Heart right ventricle (tissue), 16 donors: ENCODE results near the gene IL20RA. TPM values are rescaled to one million over a fixed set of nuclear protein-coding genes. Genes with fewer than 3 reads are reported as not detected.

Experiments used
- ATAC-seq, 8 donors: fragments of 200-7000 bp; cut with Tn5 transposase; one replicate each; pipeline ENCODE4 v1.9.1; 2020; ENCODE audit warnings: mild to moderate bottlenecking in 8 of 8, moderate library complexity in 8 of 8, moderate number of reproducible peaks in 1 of 8
- DNase-seq, 2 donors: peaks; one replicate each; pipeline ENCODE4 v3.0.0-alpha.2; 2020
- H3K27ac ChIP-seq, 10 donors: fragments of 200-600 bp; sonication (generic) in 2 of 10; one replicate each; pipeline versions ENCODE4 v1.5.0 to v1.8.0; 2020 to 2022; ENCODE audit warnings: mild to moderate bottlenecking in 3 of 10
- H3K27me3 ChIP-seq, 7 donors: fragments of 200-600 bp; one replicate each; pipeline ENCODE4 v1.8.0; 2021 to 2022; ENCODE audit warnings: mild to moderate bottlenecking in 2 of 7
- H3K36me3 ChIP-seq, 9 donors: fragments of 200-600 bp; sonication (generic) in 1 of 9; one replicate each; pipeline versions ENCODE4 v1.5.0 to v1.8.0; 2020 to 2022; ENCODE audit warnings: mild to moderate bottlenecking in 2 of 9
- H3K4me1 ChIP-seq, 9 donors: fragments of 200-600 bp; sonication (generic) in 1 of 9; one replicate each; pipeline versions ENCODE4 v1.5.0 to v1.8.0; 2020 to 2022; ENCODE audit warnings: mild to moderate bottlenecking in 4 of 9
- H3K4me3 ChIP-seq, 10 donors: fragments of 200-600 bp; sonication (generic) in 2 of 10; one replicate each; pipeline versions ENCODE4 v1.5.0 to v1.8.0; 2020 to 2022; ENCODE audit warnings: mild to moderate bottlenecking in 7 of 10, moderate library complexity in 2 of 10
- H3K9me3 ChIP-seq, 11 donors: fragments of 200-600 bp in 10 of 11; sonication (generic) in 2 of 11; one replicate each; pipeline versions ENCODE4 v1.5.0 to v1.8.0; 2013 to 2022; ENCODE audit warnings: mild to moderate bottlenecking in 2 of 11, control low read depth in 1 of 11, moderate library complexity in 1 of 11
- WGBS, 2 donors: extraction: QIAGEN DNeasy Blood & Tissue Kit; methylation state at CpG; one replicate each; pipeline ENCODE4 v1.1.7; 2013; ENCODE audit warnings: inconsistent platforms in 1 of 2; 5-methylcytosine and 5-hydroxymethylcytosine counted together
- intact Hi-C, 10 donors: fragments of 100-400 bp; cut with DNase I; formaldehyde crosslinking; loops; one replicate each; pipeline versions ENCODE4 v1.11.1 to v1.14.2; 2022
- polyA plus RNA-seq, 2 donors: library from polyadenylated mRNA; stranded (reverse); fragments of 200-250 nt; gene quantifications; one replicate each; pipeline ENCODE4 v1.2.3, GENCODE V29; 2013
- total RNA-seq, 10 donors: library from RNA; stranded (reverse); fragmentation: NEBNext Ultra II Directional in 3 of 10; extraction: Animal tissue kit (Norgen Biotek cat#: 25700) in 3 of 10; gene quantifications; one replicate each; pipeline versions ENCODE4 v1.2.1 to v1.2.4, GENCODE V29; 2021 to 2023
- TF ChIP-seq, protein P1 (sequence below), 9 donors: fragments of 200-600 bp; sonication (generic) in 2 of 9; IDR thresholded peaks; one replicate each; pipeline versions ENCODE4 v1.5.0 to v1.8.0; 2021 to 2022; ENCODE audit warnings: antibody characterized with exemption in 9 of 9, mild to moderate bottlenecking in 5 of 9, moderate library complexity in 1 of 9
- donor health status: Arrhythmogenic right ventricular cardiomyopathy.
- donor health status: ischemic (EF 13 %, LVEDD 7.1; RV severe dilation, severe dysfunction).
- donor health status: healthy with polysubstance abuse.
- donor health status: DM: no; HTN: yes; CAD: no.
- donor health status: DM: no; HTN: no; CAD: no.
- donor health status: ischemic (EF 25% LVEDD 6.9; RV normal size, moderate dysfunction).
- donor health status: ischemic (EF 25% LVEDD 5.7; RV mildly dilated, moderate dysfunction).
- donor health status: healthy.
- donor health status: DM: yes; HTN: yes; CAD: no.
- donor health status: Ischemic cardiomyopathy.
- donor health status: ischemic (EF 35%, LVEDD 5.7; RV mildly dilated, moderate dysfunction).
- donor health status: nonischemic (EF 11% LVEDD 7.7; RV severe dilation, severe dysfunction).
- donor health status: DM: yes; HTN: yes; CAD: no.
- donor health status: PGD.
- donor health status: ischemic (EF 29% LVEDD 5.4; RV normal size, mild dysfunction).
- donor health status: nonischemic (EF 23%, LVEDD 6.1; RV moderate dilation, normal function).

Gene IL20RA
- total and polyA plus RNA-seq, 12 donors, result 0.28 to 15.4 (median 2.1) TPM

DNA sequence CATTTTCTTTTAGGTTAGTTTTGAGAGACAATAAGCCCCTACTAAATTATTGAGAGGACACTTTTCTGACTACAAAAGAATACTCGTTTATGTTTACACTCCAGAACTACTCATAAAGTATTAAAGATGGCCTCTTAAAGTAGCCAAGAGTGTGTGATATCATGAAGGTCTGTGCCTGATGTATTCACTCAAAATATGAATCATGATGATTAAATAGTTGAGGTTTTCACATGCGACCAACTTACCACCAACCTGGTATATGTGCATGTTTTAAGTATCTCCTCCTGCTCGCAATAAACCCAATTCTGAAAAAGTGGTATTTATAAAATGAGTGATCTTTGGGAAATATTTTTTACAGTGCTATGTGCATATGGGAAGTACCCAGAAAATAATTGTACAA lies 43.9 kb downstream of the IL20RA start:
- no peak overlapping the region for H3K4me3 ChIP-seq
- no peaks in the 10 kb centered on the region for H3K36me3 ChIP-seq
- H3K27ac ChIP-seq, result no peak overlapping the region
- no peaks in the 10 kb centered on the region for H3K4me1 ChIP-seq
- DNase-seq, result no peak
- no peaks in the 10 kb centered on the region for H3K9me3 ChIP-seq
- no peak for ATAC-seq
- 58 to 61% methylated on average over 3 of the region's 3 CpGs for WGBS, 2 donors
- intact Hi-C loops, result no loop called here
- H3K27me3 ChIP-seq, result peaks cover 0 to 12% (median 2%) of the 10 kb centered on the region in 7 donors
- TF ChIP-seq, protein P1, sequence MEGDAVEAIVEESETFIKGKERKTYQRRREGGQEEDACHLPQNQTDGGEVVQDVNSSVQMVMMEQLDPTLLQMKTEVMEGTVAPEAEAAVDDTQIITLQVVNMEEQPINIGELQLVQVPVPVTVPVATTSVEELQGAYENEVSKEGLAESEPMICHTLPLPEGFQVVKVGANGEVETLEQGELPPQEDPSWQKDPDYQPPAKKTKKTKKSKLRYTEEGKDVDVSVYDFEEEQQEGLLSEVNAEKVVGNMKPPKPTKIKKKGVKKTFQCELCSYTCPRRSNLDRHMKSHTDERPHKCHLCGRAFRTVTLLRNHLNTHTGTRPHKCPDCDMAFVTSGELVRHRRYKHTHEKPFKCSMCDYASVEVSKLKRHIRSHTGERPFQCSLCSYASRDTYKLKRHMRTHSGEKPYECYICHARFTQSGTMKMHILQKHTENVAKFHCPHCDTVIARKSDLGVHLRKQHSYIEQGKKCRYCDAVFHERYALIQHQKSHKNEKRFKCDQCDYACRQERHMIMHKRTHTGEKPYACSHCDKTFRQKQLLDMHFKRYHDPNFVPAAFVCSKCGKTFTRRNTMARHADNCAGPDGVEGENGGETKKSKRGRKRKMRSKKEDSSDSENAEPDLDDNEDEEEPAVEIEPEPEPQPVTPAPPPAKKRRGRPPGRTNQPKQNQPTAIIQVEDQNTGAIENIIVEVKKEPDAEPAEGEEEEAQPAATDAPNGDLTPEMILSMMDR (IDR thresholded peaks at IDR 0.05), result no peak

DNA sequence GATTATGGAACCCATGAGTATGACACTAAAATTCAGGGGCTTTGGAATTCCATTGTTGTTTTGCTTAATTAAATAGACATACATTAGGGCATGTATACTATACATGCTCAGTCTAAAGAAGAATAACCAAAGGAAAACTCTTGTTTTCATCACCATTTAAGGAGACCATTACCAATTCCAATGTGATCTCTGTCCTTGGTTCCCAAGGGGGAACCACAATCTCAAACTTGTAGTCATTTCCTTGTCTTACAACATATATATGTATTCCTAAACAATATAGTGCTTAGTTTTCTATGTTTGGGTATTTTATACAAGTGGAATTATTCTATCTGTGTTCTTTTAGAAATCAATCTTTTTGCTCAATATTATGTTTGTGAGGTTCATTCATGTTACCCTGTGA lies 49.2 kb downstream of the IL20RA start:
- TF ChIP-seq, protein P1 (IDR thresholded peaks at IDR 0.05), result no peak
- peaks cover 0 to 3% (median 0%) of the 10 kb centered on the region in 9 donors for H3K4me1 ChIP-seq
- no peak for DNase-seq
- H3K27ac ChIP-seq, result no peak overlapping the region
- H3K9me3 ChIP-seq, result no peaks in the 10 kb centered on the region
- H3K36me3 ChIP-seq, result no peaks in the 10 kb centered on the region
- no peak overlapping the region for H3K4me3 ChIP-seq
- peaks cover 0 to 42% (median 3%) of the 10 kb centered on the region in 7 donors for H3K27me3 ChIP-seq
- no peak for ATAC-seq
- intact Hi-C loops, result no loop called here

DNA sequence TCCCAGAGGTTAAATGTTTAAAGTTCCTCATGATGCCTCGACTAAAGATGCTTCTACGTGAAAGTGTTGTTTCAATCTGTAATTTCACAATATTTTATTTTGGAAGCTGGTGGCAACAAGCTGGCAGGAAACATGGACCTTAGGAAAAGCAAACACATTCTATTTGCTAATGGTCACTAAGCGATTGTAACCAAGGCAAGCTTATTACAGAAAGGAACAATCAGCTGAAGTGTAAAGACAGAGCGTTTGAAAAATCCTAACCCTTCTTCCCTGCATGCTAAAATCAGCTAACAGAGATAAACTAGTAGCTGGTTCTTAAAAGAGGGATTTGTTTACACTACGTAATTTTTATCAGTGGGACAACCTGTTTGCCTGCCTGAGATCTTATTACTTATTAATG lies 50.0 kb downstream of the IL20RA start:
- intact Hi-C loops, result no loop called here

DNA sequence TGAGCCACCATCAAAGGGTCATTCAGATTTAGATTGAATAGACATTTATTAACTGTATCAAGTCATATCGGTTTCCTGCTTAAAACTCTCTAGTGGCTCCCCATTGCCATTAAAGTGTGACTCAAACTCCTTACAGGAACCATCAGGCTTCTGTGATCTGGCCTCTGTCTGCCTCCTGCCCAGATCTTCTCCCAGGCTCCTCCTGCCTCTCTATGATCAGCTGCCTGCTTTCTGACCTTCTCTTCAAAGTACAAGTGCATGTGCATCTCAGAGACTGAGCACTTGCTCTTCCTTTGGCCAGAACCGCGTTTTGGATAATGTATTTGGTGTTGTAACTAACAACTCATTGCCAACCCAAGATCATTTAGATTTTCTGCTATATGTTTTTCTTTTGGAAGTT lies 52.7 kb downstream of the IL20RA start:
- no peaks in the 10 kb centered on the region for H3K36me3 ChIP-seq
- TF ChIP-seq, protein P1 (IDR thresholded peaks at IDR 0.05), result no peak
- H3K27ac ChIP-seq, result no peak overlapping the region
- intact Hi-C loops, result no loop called here
- no peak overlapping the region for H3K4me3 ChIP-seq
- no peak for DNase-seq
- H3K27me3 ChIP-seq, result peaks cover 0 to 73% (median 11%) of the 10 kb centered on the region in 7 donors
- WGBS, 2 donors, result 51 to 54% methylated on average over 3 of the region's 3 CpGs
- no peaks in the 10 kb centered on the region for H3K9me3 ChIP-seq
- H3K4me1 ChIP-seq, result peaks cover 0 to 18% (median 5%) of the 10 kb centered on the region in 9 donors
- ATAC-seq, result no peak

More for the DNA sequence above, 50.0 kb downstream of the IL20RA start:
- no peak overlapping the region for H3K4me3 ChIP-seq
- TF ChIP-seq, protein P1 (IDR thresholded peaks at IDR 0.05), result no peak
- 50 to 55% methylated on average over 5 of the region's 5 CpGs for WGBS, 2 donors
- peaks cover 0 to 10% (median 5%) of the 10 kb centered on the region in 9 donors for H3K4me1 ChIP-seq
- no peaks in the 10 kb centered on the region for H3K36me3 ChIP-seq
- DNase-seq (no peak), ATAC-seq (peak in 3 of 8 donors; percentile 18 to 81 (median 65))
- no peaks in the 10 kb centered on the region for H3K9me3 ChIP-seq
- no peak overlapping the region for H3K27ac ChIP-seq
- H3K27me3 ChIP-seq, result peaks cover 0 to 50% (median 8%) of the 10 kb centered on the region in 7 donors
